ENCODE data around the gene TECPR1.

Gene TECPR1

DNA sequence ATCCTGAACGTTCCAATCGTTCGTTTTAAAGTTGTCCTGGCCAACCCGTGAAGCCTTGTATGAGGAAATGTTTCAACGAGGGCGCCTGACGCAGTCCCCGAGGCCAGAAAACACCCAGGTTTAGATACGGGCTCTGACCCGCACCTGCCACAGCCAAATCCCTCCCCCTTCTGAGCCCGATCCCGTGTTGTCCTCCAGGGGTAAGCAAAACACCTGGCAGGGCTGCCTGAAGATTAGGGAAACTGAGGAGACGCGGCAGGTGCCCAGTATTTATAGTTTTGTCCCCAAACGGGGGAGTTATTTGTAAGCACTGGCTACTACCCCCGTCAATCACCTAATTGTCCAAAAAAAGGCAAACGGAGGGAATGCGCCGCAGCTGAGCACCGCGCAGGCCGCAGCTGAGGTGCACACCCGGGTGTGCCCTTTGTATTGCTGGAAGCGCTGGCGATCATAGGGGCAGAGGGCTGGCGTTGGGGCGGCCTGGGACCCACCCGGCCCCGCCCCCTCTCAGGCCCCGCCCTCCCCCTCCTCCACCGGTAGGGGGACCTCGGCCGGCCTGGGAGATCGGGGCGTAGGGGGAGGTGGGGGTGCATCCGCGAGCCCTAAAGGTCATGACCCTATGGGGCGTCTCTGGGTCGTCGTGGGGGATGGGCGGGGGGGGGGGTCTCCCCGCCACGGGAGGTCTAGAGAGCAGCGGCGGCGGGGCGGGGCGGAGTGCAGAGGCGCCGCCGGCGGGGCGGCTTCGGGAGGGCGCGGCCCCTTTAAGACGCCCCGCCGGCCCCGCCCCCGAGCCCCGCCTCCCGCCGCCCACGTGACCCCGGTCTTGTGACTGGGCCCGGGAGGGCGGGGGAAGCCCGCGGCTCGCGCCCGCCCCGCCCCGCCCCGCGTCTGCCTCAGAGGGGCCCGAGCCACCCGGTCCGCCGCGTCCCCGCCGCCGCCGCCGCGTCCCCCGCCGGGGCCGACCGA, 29.0 kb upstream of the TECPR1 start, which contains the start of gene BRI3 (continued):
- no peak for TF ChIP-seq ZNF558 (tag by site-specific recombination; IDR thresholded peaks at IDR 0.05)
- TF ChIP-seq GLI2 (tag by site-specific recombination; IDR thresholded peaks at IDR 0.05; ENCODE audit: borderline replicate concordance, low read depth) = no peak
- no peak for TF ChIP-seq ZNF510 (tag by site-specific recombination; IDR thresholded peaks at IDR 0.05; ENCODE audit: insufficient replicate concordance)
- TF ChIP-seq ZBTB11 (tag by site-specific recombination; conservative IDR thresholded peaks at IDR 0.05; ENCODE audit: low read depth) = no peak
- TF ChIP-seq ZNF174 (tag by site-specific recombination; IDR thresholded peaks at IDR 0.05) = no peak
- TF ChIP-seq ZBTB10 (tag by site-specific recombination; IDR thresholded peaks at IDR 0.05) = no peak
- TF ChIP-seq, protein P1, sequence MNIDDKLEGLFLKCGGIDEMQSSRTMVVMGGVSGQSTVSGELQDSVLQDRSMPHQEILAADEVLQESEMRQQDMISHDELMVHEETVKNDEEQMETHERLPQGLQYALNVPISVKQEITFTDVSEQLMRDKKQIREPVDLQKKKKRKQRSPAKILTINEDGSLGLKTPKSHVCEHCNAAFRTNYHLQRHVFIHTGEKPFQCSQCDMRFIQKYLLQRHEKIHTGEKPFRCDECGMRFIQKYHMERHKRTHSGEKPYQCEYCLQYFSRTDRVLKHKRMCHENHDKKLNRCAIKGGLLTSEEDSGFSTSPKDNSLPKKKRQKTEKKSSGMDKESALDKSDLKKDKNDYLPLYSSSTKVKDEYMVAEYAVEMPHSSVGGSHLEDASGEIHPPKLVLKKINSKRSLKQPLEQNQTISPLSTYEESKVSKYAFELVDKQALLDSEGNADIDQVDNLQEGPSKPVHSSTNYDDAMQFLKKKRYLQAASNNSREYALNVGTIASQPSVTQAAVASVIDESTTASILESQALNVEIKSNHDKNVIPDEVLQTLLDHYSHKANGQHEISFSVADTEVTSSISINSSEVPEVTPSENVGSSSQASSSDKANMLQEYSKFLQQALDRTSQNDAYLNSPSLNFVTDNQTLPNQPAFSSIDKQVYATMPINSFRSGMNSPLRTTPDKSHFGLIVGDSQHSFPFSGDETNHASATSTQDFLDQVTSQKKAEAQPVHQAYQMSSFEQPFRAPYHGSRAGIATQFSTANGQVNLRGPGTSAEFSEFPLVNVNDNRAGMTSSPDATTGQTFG (tag by site-specific recombination; IDR thresholded peaks at IDR 0.05; ENCODE audit: borderline replicate concordance) = no peak
- no peak for TF ChIP-seq ZFP3 (tag by site-specific recombination; IDR thresholded peaks at IDR 0.05; ENCODE audit: low read depth)
- no peak for TF ChIP-seq ZNF488 (tag by site-specific recombination; IDR thresholded peaks at IDR 0.05)
- peak; percentile 64 for TF ChIP-seq FEZF1 (tag by site-specific recombination; IDR thresholded peaks at IDR 0.05)
- no peak for TF ChIP-seq ZNF658 (tag by site-specific recombination; IDR thresholded peaks at IDR 0.05)
- no peak for TF ChIP-seq TRIM28 (IDR thresholded peaks at IDR 0.05; ENCODE audit: borderline replicate concordance, low read length)
- TF ChIP-seq ZNF544 (tag by site-specific recombination; IDR thresholded peaks at IDR 0.05) = no peak
- no peak for TF ChIP-seq ZNF654 (tag by site-specific recombination; IDR thresholded peaks at IDR 0.05; ENCODE audit: low read depth)
- no peak for TF ChIP-seq ZNF23 (tag by site-specific recombination; IDR thresholded peaks at IDR 0.05; ENCODE audit: borderline replicate concordance)
- no peak for TF ChIP-seq ZSCAN16 (tag by site-specific recombination; IDR thresholded peaks at IDR 0.05)
- no peak for TF ChIP-seq YY2 (tag by site-specific recombination; IDR thresholded peaks at IDR 0.05)
- no peak for TF ChIP-seq HOXC10 (CRISPR knock-in tag; IDR thresholded peaks at IDR 0.05)
- TF ChIP-seq ZNF777 (tag by site-specific recombination; IDR thresholded peaks at IDR 0.05; ENCODE audit: borderline replicate concordance) = no peak
- TF ChIP-seq, protein P2, sequence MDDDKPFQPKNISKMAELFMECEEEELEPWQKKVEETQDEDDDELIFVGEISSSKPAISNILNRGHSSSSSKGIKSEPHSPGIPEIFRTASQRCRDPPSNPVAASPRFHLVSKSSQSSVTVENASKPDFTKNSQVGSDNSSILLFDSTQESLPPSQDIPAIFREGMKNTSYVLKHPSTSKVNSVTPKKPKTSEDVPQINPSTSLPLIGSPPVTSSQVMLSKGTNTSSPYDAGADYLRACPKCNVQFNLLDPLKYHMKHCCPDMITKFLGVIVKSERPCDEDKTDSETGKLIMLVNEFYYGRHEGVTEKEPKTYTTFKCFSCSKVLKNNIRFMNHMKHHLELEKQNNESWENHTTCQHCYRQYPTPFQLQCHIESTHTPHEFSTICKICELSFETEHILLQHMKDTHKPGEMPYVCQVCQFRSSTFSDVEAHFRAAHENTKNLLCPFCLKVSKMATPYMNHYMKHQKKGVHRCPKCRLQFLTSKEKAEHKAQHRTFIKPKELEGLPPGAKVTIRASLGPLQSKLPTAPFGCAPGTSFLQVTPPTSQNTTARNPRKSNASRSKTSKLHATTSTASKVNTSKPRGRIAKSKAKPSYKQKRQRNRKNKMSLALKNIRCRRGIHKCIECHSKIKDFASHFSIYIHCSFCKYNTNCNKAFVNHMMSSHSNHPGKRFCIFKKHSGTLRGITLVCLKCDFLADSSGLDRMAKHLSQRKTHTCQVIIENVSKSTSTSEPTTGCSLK (tag by site-specific recombination; IDR thresholded peaks at IDR 0.05) = no peak
- peak; percentile 29; the same call in 1 of the 2 replicates for TF ChIP-seq ZBTB20 (tag by site-specific recombination; IDR thresholded peaks at IDR 0.05)
- TF ChIP-seq ZNF48 (tag by site-specific recombination; IDR thresholded peaks at IDR 0.05) = no peak
- no peak for TF ChIP-seq ZNF10 (tag by site-specific recombination; IDR thresholded peaks at IDR 0.05)
- no peak for TF ChIP-seq ZNF473 (tag by site-specific recombination; IDR thresholded peaks at IDR 0.05)
- TF ChIP-seq ZNF266 (tag by site-specific recombination; IDR thresholded peaks at IDR 0.05; ENCODE audit: low read depth) = no peak
- TF ChIP-seq KLF10 (tag by site-specific recombination; IDR thresholded peaks at IDR 0.05) = no peak
- no peak for TF ChIP-seq ZNF521 (tag by site-specific recombination; IDR thresholded peaks at IDR 0.05)
- no peak for TF ChIP-seq ZIC2 (tag by site-specific recombination; IDR thresholded peaks at IDR 0.05)
- no peak for TF ChIP-seq ZFHX2 (tag by site-specific recombination; conservative IDR thresholded peaks at IDR 0.05)

All from HEK293 (cell line).